K562 (cell line): Measurements from ENCODE around the gene CRK. TPM values are rescaled to one million over a fixed set of nuclear protein-coding genes. Genes with fewer than 3 reads are reported as not detected.

Experiments
- ATAC-seq: fragments of 200-7000 bp; cut with Tn5 transposase; 3 replicates; pipeline ENCODE4 v1.9.1; 2020; ENCODE audit warnings: moderate library complexity
- BruUV-seq: library from RNA; stranded (reverse); fragments of 400-500 nt; replicated peaks from 2 replicates; lab custom pipeline; 2021; lab: Mats Ljungman, UMichigan
- CTCF ChIA-PET: fragments of 300-600 bp; formaldehyde crosslinking; extraction: SDS; loops from one replicate; lab custom pipeline; 2021; ENCODE audit warnings: low intra/inter-chr PET ratio; lab: Yijun Ruan, JAX
- POLR2A ChIA-PET: fragments of 300-600, 350-650 bp; sonication (Branson Sonifier 250); formaldehyde crosslinking; extraction: SDS; loops from one replicate; lab custom pipeline; 2021; ENCODE audit warnings: antibody characterized with exemption, inconsistent platforms; lab: Yijun Ruan, JAX
- DNase-seq, 4 experiments: peaks; one replicate each; pipeline versions ENCODE4 v3.0.0 to v3.0.0-alpha.2; 2011 to 2018; ENCODE audit warnings: low spot score in 3 of 4, mixed read lengths in 3 of 4; ENCODE audit errors: extremely low read depth in 1 of 4
- FAIRE-seq: peaks from 2 replicates; lab custom pipeline; 2011; peaks lifted over from hg19 to GRCh38; lab: Jason Lieb, UNC
- H2AFZ ChIP-seq: 2 replicates; pipeline ENCODE4 v1.6.0; 2011; ENCODE audit warnings: low read depth, low read length, control low read depth, inconsistent platforms
- H3K27ac ChIP-seq: fragments of 200-600 bp; 3 replicates; pipeline ENCODE4 v1.8.0; 2011; ENCODE audit warnings: low read depth, mild to moderate bottlenecking, control low read depth, inconsistent platforms, low read length, moderate library complexity, mixed read lengths; ENCODE audit errors: extremely low read depth
- H3K27me3 ChIP-seq, 2 experiments: fragments of 300-600 bp in 1 of 2; 2 replicates in 1 of 2; 3 replicates in 1 of 2; pipeline versions ENCODE4 v1.6.0 to v1.8.0; 2011; ENCODE audit warnings: inconsistent platforms in 2 of 2, low read length in 2 of 2, mild to moderate bottlenecking in 1 of 2, mixed read lengths in 1 of 2, moderate library complexity in 1 of 2; ENCODE audit not compliant: control insufficient read depth in 2 of 2, insufficient read depth in 2 of 2
- H3K36me3 ChIP-seq: fragments of 300-600 bp; 3 replicates; pipeline ENCODE4 v1.8.0; 2011; ENCODE audit warnings: mild to moderate bottlenecking, low read length, inconsistent platforms; ENCODE audit not compliant: control insufficient read depth, insufficient read depth
- H3K4me1 ChIP-seq, 2 experiments: fragments of 200-600 bp in 1 of 2; replicated peaks in 1 of 2; 2 replicates in 1 of 2; 3 replicates in 1 of 2; pipeline versions ENCODE4 v1.5.1 to v1.8.0; 2011; ENCODE audit warnings: inconsistent platforms in 2 of 2, low read length in 2 of 2, mild to moderate bottlenecking in 1 of 2, mixed read lengths in 1 of 2, moderate library complexity in 1 of 2; ENCODE audit not compliant: control insufficient read depth in 2 of 2, insufficient read depth in 2 of 2
- H3K4me2 ChIP-seq: 2 replicates; pipeline ENCODE4 v1.6.1; 2011; ENCODE audit warnings: low read length, control low read depth, inconsistent platforms, mixed read lengths; ENCODE audit not compliant: insufficient read depth
- H3K4me3 ChIP-seq: fragments of 200-600 bp; sonication (generic), shearing (Covaris generic); 2 replicates; pipeline ENCODE4 v1.5.1; 2016; ENCODE audit warnings: control low read depth, inconsistent platforms
- H3K79me2 ChIP-seq: fragments of 200-600 bp; 3 replicates; pipeline ENCODE4 v1.8.0; 2011; ENCODE audit warnings: low read length, inconsistent platforms; ENCODE audit not compliant: control insufficient read depth, insufficient read depth
- H3K9ac ChIP-seq, 2 experiments: 2 replicates each; pipeline versions ENCODE4 v1.6.0 to v1.6.1; 2011; ENCODE audit warnings: low read depth in 2 of 2, low read length in 2 of 2, control low read depth in 1 of 2, inconsistent platforms in 1 of 2, mild to moderate bottlenecking in 1 of 2, mixed read lengths in 1 of 2; ENCODE audit not compliant: insufficient read depth in 1 of 2
- H3K9me1 ChIP-seq: one replicate; pipeline ENCODE4 v1.6.0; 2011; ENCODE audit warnings: inconsistent platforms, mild to moderate bottlenecking, low read length, moderate library complexity; ENCODE audit not compliant: control insufficient read depth, insufficient read depth
- H3K9me3 ChIP-seq: replicated peaks from 2 replicates; pipeline ENCODE4 v1.5.1; 2011; ENCODE audit warnings: low read depth, low read length, inconsistent platforms; ENCODE audit not compliant: control insufficient read depth, insufficient read depth
- H4K20me1 ChIP-seq: replicated peaks from 2 replicates; pipeline ENCODE4 v1.6.1; 2011; ENCODE audit warnings: low read length, inconsistent platforms, mixed read lengths; ENCODE audit not compliant: control insufficient read depth, insufficient read depth
- ADNP ChIP-seq: fragments of 200-800 bp; sonication (Bioruptor generic); IDR thresholded peaks from 2 replicates; pipeline ENCODE4 v1.6.1; 2016; ENCODE audit warnings: missing genetic modification characterization, missing compliant biosample characterization
- CEBPG ChIP-seq, 3 experiments: fragments of 200-800 bp in 1 of 3; sonication (Bioruptor generic) in 1 of 3; sonication (generic) in 1 of 3; formaldehyde crosslinking in 1 of 3; IDR thresholded peaks in 2 of 3; conservative IDR thresholded peaks in 1 of 3; 2 replicates each; pipeline versions ENCODE4 v1.6.1 to v1.8.0; 2016 to 2022; ENCODE audit warnings: missing compliant biosample characterization in 2 of 3, missing genetic modification characterization in 2 of 3, mild to moderate bottlenecking in 1 of 3, missing genetic modification reagents in 1 of 3
- CREB3L1 ChIP-seq: fragments of 450-650 bp; IDR thresholded peaks from 2 replicates; pipeline ENCODE4 v1.6.1; 2014; ENCODE audit warnings: low read depth, mild to moderate bottlenecking, moderate library complexity, borderline replicate concordance
- E2F4 ChIP-seq: sonication (generic); formaldehyde crosslinking; IDR thresholded peaks from 2 replicates; pipeline ENCODE4 v1.8.0; 2022; ENCODE audit warnings: mild to moderate bottlenecking, low read depth, missing genetic modification reagents
- EHMT2 ChIP-seq: fragments of 450-650 bp; IDR thresholded peaks from 2 replicates; pipeline ENCODE4 v1.6.1; 2018; ENCODE audit warnings: antibody characterized with exemption
- JUN ChIP-seq, 2 experiments: sonication (generic) in 1 of 2; formaldehyde crosslinking in 1 of 2; IDR thresholded peaks; 2 replicates each; pipeline versions ENCODE4 v1.6.1 to v1.8.0; 2012 to 2022; ENCODE audit warnings: borderline replicate concordance in 2 of 2, mild to moderate bottlenecking in 2 of 2, improper control_type of control experiment in 1 of 2, low read depth in 1 of 2, low read length in 1 of 2, missing genetic modification reagents in 1 of 2
- MAFK ChIP-seq: IDR thresholded peaks from 2 replicates; pipeline ENCODE4 v1.6.1; 2011; ENCODE audit warnings: low read length, improper control_type of control experiment
- SNAPC5 ChIP-seq: fragments of 250-450 bp; sonication (Bioruptor Pico); IDR thresholded peaks from 2 replicates; pipeline ENCODE4 v1.8.0; 2021; ENCODE audit warnings: moderate library complexity, mild to moderate bottlenecking, inconsistent platforms
- SNIP1 ChIP-seq: fragments of 450-650 bp; IDR thresholded peaks from 2 replicates; pipeline ENCODE4 v1.7.1; 2017; ENCODE audit warnings: low read depth, mild to moderate bottlenecking
- XRCC3 ChIP-seq: fragments of 450-650 bp; IDR thresholded peaks from 2 replicates; pipeline ENCODE4 v1.6.1; 2017; ENCODE audit warnings: mild to moderate bottlenecking, moderate library complexity
- ZNF217 ChIP-seq: sonication (generic); formaldehyde crosslinking; IDR thresholded peaks from 2 replicates; pipeline ENCODE4 v1.8.0; 2022; ENCODE audit warnings: mild to moderate bottlenecking, missing genetic modification reagents
- ZNF445 ChIP-seq: fragments of 250-450 bp; sonication (Bioruptor Pico); IDR thresholded peaks from 2 replicates; pipeline ENCODE4 v1.4.0; 2020; ENCODE audit warnings: low read depth, mild to moderate bottlenecking, moderate library complexity
- ZNF696 ChIP-seq: fragments of 250-450 bp; sonication (Bioruptor Pico); conservative IDR thresholded peaks from 2 replicates; pipeline ENCODE4 v1.4.0; 2020; ENCODE audit warnings: mild to moderate bottlenecking, moderate library complexity
- WGBS: fragments of 100-300 bp; shearing (Covaris generic); methylation state at CpG from one replicate; pipeline ENCODE4 v1.1.6; 2016; ENCODE audit warnings: low coverage, mixed read lengths; ENCODE audit not compliant: insufficient coverage; ENCODE audit errors: missing lambda C conversion rate; 5-methylcytosine and 5-hydroxymethylcytosine counted together
- in situ Hi-C: fragments of 300-500 bp; cut with MboI; formaldehyde crosslinking; loops from 4 replicates; pipeline ENCODE4 v1.15.0; 2018; ENCODE audit warnings: inconsistent platforms, mixed read lengths
- intact Hi-C: fragments of 100-400 bp; cut with micrococcal nuclease; formaldehyde crosslinking; loops from 2 replicates; pipeline ENCODE4 v1.14.2; 2022
- polyA plus RNA-seq, 8 experiments: library from polyadenylated mRNA; depleted of rRNA in 4 of 8; stranded (reverse) in 5 of 8; unstranded in 3 of 8; fragments of >200 nt; fragmentation: Nextera tagmentation in 2 of 8; fragmentation: Illumina TruSeq in 1 of 8; extraction: Ambion mirVana in 2 of 8; extraction: Trizol in 1 of 8; gene quantifications; 2 replicates each; pipeline versions ENCODE4 v1.2.1 to v1.2.3, GENCODE V29; 2011 to 2014; ENCODE audit warnings: inconsistent platforms in 1 of 8, missing spikeins in 1 of 8
- total RNA-seq, 7 experiments: library from RNA; depleted of rRNA in 6 of 7; stranded (reverse); fragments of >200 nt in 6 of 7; fragmentation: Illumina TruSeq in 2 of 7; extraction: Trizol in 2 of 7; gene quantifications; 2 replicates each; pipeline versions ENCODE4 v1.2.1 to v1.2.3, GENCODE V29; 2011 to 2021; ENCODE audit warnings: low replicate concordance in 1 of 7

CRK gene
- total and polyA plus RNA-seq, 9 of the 15 experiments (the other 6 are each of a cell fraction or from before 2014, with no cell fraction given), result 13.1 to 40.2 (median 26.1) TPM

GRCh38 chr17:1377334-1377733, 78.7 kb downstream of the CRK start:
- H3K27ac ChIP-seq, result no peak overlapping the region
- H4K20me1 ChIP-seq, result peaks cover 71% of the 10 kb centered on the region
- CTCF ChIA-PET, result no interaction called here
- no peak overlapping the region for H3K9ac ChIP-seq
- in situ Hi-C loops, result no loop called here
- H3K79me2 ChIP-seq, result peaks cover 98% of the 10 kb centered on the region
- DNase-seq, result no peak
- no peaks in the 10 kb centered on the region for H3K27me3 ChIP-seq
- intact Hi-C loops, result no loop called here
- no peak overlapping the region for H3K4me3 ChIP-seq
- no peak overlapping the region for H3K4me2 ChIP-seq
- H2AFZ ChIP-seq, result no peak overlapping the region
- BruUV-seq, result no TSS peak
- TF ChIP-seq XRCC3 (no peak), EHMT2 (no peak), ADNP (tag) (no peak)
- TF ChIP-seq, all 486 proteins: peak for 0
- FAIRE-seq (no peak), ATAC-seq (no peak)
- no peaks in the 10 kb centered on the region for H3K9me3 ChIP-seq
- H3K36me3 ChIP-seq, result peaks cover 69% of the 10 kb centered on the region
- no peaks in the 10 kb centered on the region for H3K9me1 ChIP-seq
- WGBS, result 82% methylated on average over 3 of the region's 3 CpGs
- no peaks in the 10 kb centered on the region; a peak in 3 of 5 replicates for H3K4me1 ChIP-seq
- POLR2A ChIA-PET, result interaction anchor here (0.6 to 1.8 kb wide), 6 partner anchors 9 to 112 kb away, joined by 3 to 9 read pairs (median 4); partner anchors contain the start of gene YWHAE

- ChIA-PET CTCF (no interaction called here), POLR2A (interaction anchor here (0.7 to 1.8 kb wide), 6 partner anchors 10 to 140 kb away, joined by 3 to 6 read pairs (median 4); partner anchors contain the start of gene INPP5K)
- Histone ChIP-seq H3K9ac (no peak overlapping the region), H3K79me2 (peaks cover 99% of the 10 kb centered on the region), H3K4me2 (no peak overlapping the region), H3K4me1 (no peaks in the 10 kb centered on the region; a peak in 3 of 5 replicates), H3K27ac (no peak overlapping the region), H4K20me1 (peaks cover 70% of the 10 kb centered on the region), H3K36me3 (peaks cover 76% of the 10 kb centered on the region), H3K9me3 (no peaks in the 10 kb centered on the region), H2AFZ (no peak overlapping the region), H3K4me3 (no peak overlapping the region), H3K27me3 (no peaks in the 10 kb centered on the region), H3K9me1 (no peaks in the 10 kb centered on the region)
- in situ Hi-C loops (no loop called here), intact Hi-C loops (no loop called here)
- 72% methylated on average over 4 of the region's 5 CpGs for WGBS
- no peak for FAIRE-seq
- no peak for DNase-seq
- BruUV-seq, result no TSS peak
- ATAC-seq, result no peak
- no peak for TF ChIP-seq SNAPC5
- TF ChIP-seq JUN (IDR thresholded peaks at IDR 0.05; ENCODE audit: borderline replicate concordance, low read depth, low read length), result no peak
- no peak for TF ChIP-seq JUN (CRISPR knock-in tag; IDR thresholded peaks at IDR 0.05; ENCODE audit: borderline replicate concordance)
- no peak for TF ChIP-seq CEBPG (CRISPR knock-in tag; IDR thresholded peaks at IDR 0.05)
- no peak for TF ChIP-seq CEBPG (tag; conservative IDR thresholded peaks at IDR 0.05 in 1 of 2, IDR thresholded peaks at IDR 0.05 in 1 of 2)
- no peak for TF ChIP-seq MAFK
- no peak for TF ChIP-seq ZNF217
- no peak for TF ChIP-seq ZNF696 (CRISPR knock-in tag)
- no peak for TF ChIP-seq SNIP1
- no peak for TF ChIP-seq CREB3L1
- no peak for TF ChIP-seq ZNF445
- TF ChIP-seq E2F4, result no peak
These were observed 80.0 kb downstream of the CRK start for GRCh38 chr17:1376061-1376460.
